ENCODE data around the gene SERGEF.

Gene SERGEF

DNA sequence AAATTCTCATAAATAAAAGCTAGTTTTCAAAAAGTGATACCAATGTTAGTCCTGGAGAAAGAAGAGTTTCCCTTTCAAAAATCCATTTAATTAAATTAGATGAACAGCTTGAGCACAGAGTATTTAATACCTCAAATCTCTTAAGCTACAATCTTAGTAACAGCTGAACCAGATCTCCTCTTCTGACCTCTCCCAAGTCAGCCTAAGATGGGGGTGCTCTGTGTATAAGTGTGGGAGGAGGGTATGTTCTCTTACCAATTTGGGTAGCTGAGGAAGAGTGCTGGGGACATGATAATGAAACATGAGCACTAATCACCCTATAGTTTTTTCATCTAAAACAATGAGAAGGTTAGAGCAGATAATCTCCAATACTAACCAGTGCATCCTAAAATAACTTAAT is 23.6 kb upstream of the SERGEF start:
- TF ChIP-seq, protein P1, sequence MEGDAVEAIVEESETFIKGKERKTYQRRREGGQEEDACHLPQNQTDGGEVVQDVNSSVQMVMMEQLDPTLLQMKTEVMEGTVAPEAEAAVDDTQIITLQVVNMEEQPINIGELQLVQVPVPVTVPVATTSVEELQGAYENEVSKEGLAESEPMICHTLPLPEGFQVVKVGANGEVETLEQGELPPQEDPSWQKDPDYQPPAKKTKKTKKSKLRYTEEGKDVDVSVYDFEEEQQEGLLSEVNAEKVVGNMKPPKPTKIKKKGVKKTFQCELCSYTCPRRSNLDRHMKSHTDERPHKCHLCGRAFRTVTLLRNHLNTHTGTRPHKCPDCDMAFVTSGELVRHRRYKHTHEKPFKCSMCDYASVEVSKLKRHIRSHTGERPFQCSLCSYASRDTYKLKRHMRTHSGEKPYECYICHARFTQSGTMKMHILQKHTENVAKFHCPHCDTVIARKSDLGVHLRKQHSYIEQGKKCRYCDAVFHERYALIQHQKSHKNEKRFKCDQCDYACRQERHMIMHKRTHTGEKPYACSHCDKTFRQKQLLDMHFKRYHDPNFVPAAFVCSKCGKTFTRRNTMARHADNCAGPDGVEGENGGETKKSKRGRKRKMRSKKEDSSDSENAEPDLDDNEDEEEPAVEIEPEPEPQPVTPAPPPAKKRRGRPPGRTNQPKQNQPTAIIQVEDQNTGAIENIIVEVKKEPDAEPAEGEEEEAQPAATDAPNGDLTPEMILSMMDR (IDR thresholded peaks at IDR 0.05; ENCODE audit: control insufficient read depth, insufficient read depth, low read depth, low read length, missing control alignments): no peak
- no peak overlapping the region for H3K4me3 ChIP-seq (ENCODE audit: control insufficient read depth, low read depth, low read length)
- DNase-seq (ENCODE audit: low read depth): no peak

DNA sequence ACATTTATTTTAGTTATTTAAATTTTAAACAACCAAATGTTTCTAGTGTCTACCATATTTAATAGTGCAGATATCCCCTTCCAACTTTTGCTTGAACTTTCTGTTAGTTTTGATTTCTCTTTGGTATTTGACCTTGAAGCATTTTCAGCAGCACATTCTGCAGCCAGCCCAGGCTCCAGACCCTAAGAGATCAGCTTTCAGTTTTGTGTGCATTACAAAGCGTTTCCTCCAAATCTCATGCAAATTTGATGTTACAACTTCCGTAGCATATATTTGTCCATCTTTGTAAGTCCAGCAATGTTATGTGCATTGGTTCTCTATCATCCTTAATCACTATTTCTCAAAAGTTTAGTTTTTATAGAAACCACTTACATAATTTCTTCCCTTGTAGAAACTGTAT is 14.6 kb upstream of the SERGEF start:
- DNase-seq (ENCODE audit: low read depth): no peak
- no peak overlapping the region for H3K4me3 ChIP-seq (ENCODE audit: control insufficient read depth, low read depth, low read length)
- TF ChIP-seq, protein P1 (IDR thresholded peaks at IDR 0.05; ENCODE audit: control insufficient read depth, insufficient read depth, low read depth, low read length, missing control alignments): no peak

DNA sequence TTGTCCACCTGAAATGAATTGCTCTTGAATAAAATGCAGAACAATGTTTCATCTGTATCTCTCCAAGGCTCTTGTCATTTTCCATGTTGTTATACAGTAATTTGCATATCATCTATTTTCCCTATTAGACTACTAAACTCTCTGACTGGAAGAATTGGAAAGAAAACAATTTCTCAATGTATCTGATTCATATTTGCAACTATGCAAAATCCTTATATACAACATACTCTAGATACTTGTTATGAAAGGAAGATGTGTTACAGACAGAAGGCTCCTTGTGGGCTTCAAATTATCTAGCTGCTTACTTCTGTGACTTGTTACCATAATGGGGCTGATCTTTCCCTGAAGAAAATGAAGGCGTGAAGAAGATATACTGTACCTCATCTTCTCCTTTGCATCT is 9.6 kb upstream of the SERGEF start:
- TF ChIP-seq, protein P1 (IDR thresholded peaks at IDR 0.05; ENCODE audit: control insufficient read depth, insufficient read depth, low read depth, low read length, missing control alignments): no peak
- no peak for DNase-seq (ENCODE audit: low read depth)
- H3K4me3 ChIP-seq (ENCODE audit: control insufficient read depth, low read depth, low read length): no peak overlapping the region

DNA sequence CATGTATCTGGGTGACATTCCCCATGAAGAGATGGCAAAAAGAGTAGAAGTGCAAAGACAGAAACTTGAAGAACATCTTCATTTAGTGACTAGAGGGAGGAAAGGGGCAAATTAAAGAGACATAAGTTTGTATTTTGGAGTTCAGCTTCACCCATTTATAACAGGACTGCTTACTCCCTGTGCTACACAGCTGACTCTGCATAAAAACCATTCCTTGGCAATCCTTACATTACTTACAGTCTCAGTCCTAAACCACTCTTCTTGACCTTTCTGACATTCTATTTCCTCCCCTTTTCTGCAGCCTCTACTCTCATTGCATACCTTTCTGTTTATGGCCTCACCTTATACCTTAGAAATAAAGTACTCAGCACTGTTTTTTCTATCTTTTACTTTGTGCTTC is 6.8 kb upstream of the SERGEF start:
- H3K4me3 ChIP-seq (ENCODE audit: control insufficient read depth, low read depth, low read length): no peak overlapping the region
- TF ChIP-seq, protein P1 (IDR thresholded peaks at IDR 0.05; ENCODE audit: control insufficient read depth, insufficient read depth, low read depth, low read length, missing control alignments): no peak
- no peak for DNase-seq (ENCODE audit: low read depth)

DNA sequence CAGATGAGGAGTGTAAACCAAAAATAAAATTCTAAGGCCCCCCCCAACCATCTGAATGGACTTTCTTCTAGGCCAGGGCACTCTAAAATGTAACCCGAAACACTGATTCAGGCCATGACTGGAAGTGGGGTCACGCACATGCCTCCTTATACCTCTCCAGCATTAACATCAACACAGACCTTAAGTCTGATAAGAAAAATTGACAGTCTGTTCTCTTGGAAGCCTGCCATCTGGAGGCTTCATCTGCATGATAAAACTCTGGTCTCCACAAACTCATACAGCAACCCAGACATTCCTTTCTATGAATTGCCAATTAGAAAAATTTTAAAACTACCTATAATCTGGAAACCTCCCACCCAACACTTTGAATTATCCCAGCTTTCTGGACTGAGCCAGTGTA is 3.9 kb upstream of the SERGEF start:
- DNase-seq (ENCODE audit: low read depth): no peak

DNA sequence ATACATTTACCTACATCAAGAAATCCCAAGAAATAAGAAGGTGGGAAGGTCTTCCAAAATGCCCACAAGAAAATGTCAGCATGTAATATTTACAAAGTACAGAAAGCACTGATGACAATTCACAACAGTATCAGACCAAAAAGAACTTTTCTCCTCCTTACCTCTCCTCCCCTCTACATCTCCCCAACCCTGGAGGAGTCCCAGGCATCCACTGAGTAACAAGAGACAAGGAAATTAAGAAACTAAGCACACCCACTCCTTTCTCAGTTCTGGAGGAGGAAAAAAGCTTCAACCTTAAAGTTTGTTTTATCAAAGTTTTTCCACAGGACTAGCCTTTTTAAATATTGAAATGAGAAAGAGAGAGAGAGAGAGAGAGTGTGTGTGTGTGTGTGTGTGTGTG is 2.0 kb upstream of the SERGEF start:
- no peak overlapping the region for H3K4me3 ChIP-seq (ENCODE audit: control insufficient read depth, low read depth, low read length)
- TF ChIP-seq, protein P1 (IDR thresholded peaks at IDR 0.05; ENCODE audit: control insufficient read depth, insufficient read depth, low read depth, low read length, missing control alignments): no peak
- DNase-seq (ENCODE audit: low read depth): no peak

More for the DNA sequence above, 3.9 kb upstream of the SERGEF start:
- TF ChIP-seq, protein P1 (IDR thresholded peaks at IDR 0.05; ENCODE audit: control insufficient read depth, insufficient read depth, low read depth, low read length, missing control alignments): no peak
- H3K4me3 ChIP-seq (ENCODE audit: control insufficient read depth, low read depth, low read length): no peak overlapping the region
